H1 (cell line): ENCODE measurements around the gene COL25A1.

ENCODE experiments used
- BCL11A ChIP-seq, 2 experiments: IDR thresholded peaks; one replicate each; pipeline ENCODE4 v1.6.1; 2011; ENCODE audit warnings: low read depth in 2 of 2, low read length in 2 of 2, mild to moderate bottlenecking in 2 of 2
- EZH2 ChIP-seq: fragments of 200-600 bp; sonication (generic); IDR thresholded peaks from 2 replicates; pipeline ENCODE4 v1.7.1; 2012; ENCODE audit warnings: low read depth, mild to moderate bottlenecking, moderate library complexity, low read length, inconsistent platforms; ENCODE audit not compliant: severe bottlenecking
- GABPA ChIP-seq: IDR thresholded peaks from 2 replicates; pipeline ENCODE4 v1.6.1; 2011; ENCODE audit warnings: mild to moderate bottlenecking, low read length, moderate library complexity, borderline replicate concordance; ENCODE audit not compliant: insufficient read depth
- HDAC2 ChIP-seq, 2 experiments: fragments of 300-600 bp in 1 of 2; sonication (generic) in 1 of 2; IDR thresholded peaks; 2 replicates each; pipeline ENCODE4 v1.6.1; 2011 to 2012; ENCODE audit warnings: low read depth in 2 of 2, low read length in 2 of 2, mild to moderate bottlenecking in 2 of 2, moderate library complexity in 2 of 2, borderline replicate concordance in 1 of 2, inconsistent platforms in 1 of 2
- JUND ChIP-seq: IDR thresholded peaks from 2 replicates; pipeline ENCODE4 v1.6.1; 2011; ENCODE audit warnings: mild to moderate bottlenecking, improper control_type of control experiment, low read length
- MAFK ChIP-seq: IDR thresholded peaks from 2 replicates; pipeline ENCODE4 v1.6.1; 2012; ENCODE audit warnings: low read depth, mild to moderate bottlenecking, improper control_type of control experiment, low read length
- POLR2AphosphoS5 ChIP-seq: IDR thresholded peaks from 2 replicates; pipeline ENCODE4 v1.6.1; 2011; ENCODE audit warnings: low read depth, low read length
- RAD21 ChIP-seq, 2 experiments: IDR thresholded peaks in 1 of 2; conservative IDR thresholded peaks in 1 of 2; 2 replicates each; pipeline ENCODE4 v1.6.1; 2011; ENCODE audit warnings: low read depth in 2 of 2, low read length in 2 of 2, improper control_type of control experiment in 1 of 2, inconsistent platforms in 1 of 2, mild to moderate bottlenecking in 1 of 2, moderate library complexity in 1 of 2
- TBP ChIP-seq: IDR thresholded peaks from 2 replicates; pipeline ENCODE4 v1.6.1; 2011; ENCODE audit warnings: low read depth, low read length, improper control_type of control experiment
- YY1 ChIP-seq: IDR thresholded peaks from 2 replicates; pipeline ENCODE4 v1.6.1; 2011; ENCODE audit warnings: low read depth, mild to moderate bottlenecking, low read length
- TF ChIP-seq, protein P1 (sequence below), 3 experiments: IDR thresholded peaks; 1 replicate in 2 of 3; 2 replicates in 1 of 3; pipeline versions ENCODE4 v1.5.1 to v1.6.1; 2011; ENCODE audit warnings: low read length in 3 of 3, mild to moderate bottlenecking in 3 of 3, inconsistent platforms in 2 of 3, low read depth in 1 of 3, moderate library complexity in 1 of 3; ENCODE audit not compliant: insufficient read depth in 1 of 3; ENCODE audit errors: control extremely low read depth in 1 of 3
- TF ChIP-seq, protein P2 (sequence below): IDR thresholded peaks from 2 replicates; pipeline ENCODE4 v1.6.1; 2012; ENCODE audit warnings: low read length, inconsistent platforms
- TF ChIP-seq, protein P3 (sequence below): IDR thresholded peaks from 2 replicates; pipeline ENCODE4 v1.6.1; 2012; ENCODE audit warnings: inconsistent platforms

- TF ChIP-seq, protein P1, sequence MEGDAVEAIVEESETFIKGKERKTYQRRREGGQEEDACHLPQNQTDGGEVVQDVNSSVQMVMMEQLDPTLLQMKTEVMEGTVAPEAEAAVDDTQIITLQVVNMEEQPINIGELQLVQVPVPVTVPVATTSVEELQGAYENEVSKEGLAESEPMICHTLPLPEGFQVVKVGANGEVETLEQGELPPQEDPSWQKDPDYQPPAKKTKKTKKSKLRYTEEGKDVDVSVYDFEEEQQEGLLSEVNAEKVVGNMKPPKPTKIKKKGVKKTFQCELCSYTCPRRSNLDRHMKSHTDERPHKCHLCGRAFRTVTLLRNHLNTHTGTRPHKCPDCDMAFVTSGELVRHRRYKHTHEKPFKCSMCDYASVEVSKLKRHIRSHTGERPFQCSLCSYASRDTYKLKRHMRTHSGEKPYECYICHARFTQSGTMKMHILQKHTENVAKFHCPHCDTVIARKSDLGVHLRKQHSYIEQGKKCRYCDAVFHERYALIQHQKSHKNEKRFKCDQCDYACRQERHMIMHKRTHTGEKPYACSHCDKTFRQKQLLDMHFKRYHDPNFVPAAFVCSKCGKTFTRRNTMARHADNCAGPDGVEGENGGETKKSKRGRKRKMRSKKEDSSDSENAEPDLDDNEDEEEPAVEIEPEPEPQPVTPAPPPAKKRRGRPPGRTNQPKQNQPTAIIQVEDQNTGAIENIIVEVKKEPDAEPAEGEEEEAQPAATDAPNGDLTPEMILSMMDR (IDR thresholded peaks at IDR 0.05; ENCODE audit: control extremely low read depth in 1 of 3, insufficient read depth in 1 of 3, low read depth in 1 of 3, low read length in 3 of 3) = no peak
- TF ChIP-seq BCL11A (IDR thresholded peaks at IDR 0.05; ENCODE audit: low read depth in 2 of 2, low read length in 2 of 2) (no peak), YY1 (no peak), TBP (no peak), MAFK (no peak), EZH2 (no peak), GABPA (no peak), POLR2AphosphoS5 (no peak), JUND (no peak), RAD21 (IDR thresholded peaks at IDR 0.05 in 1 of 2, conservative IDR thresholded peaks at IDR 0.05 in 1 of 2; ENCODE audit: low read depth in 2 of 2, low read length in 2 of 2) (no peak), HDAC2 (IDR thresholded peaks at IDR 0.05; ENCODE audit: borderline replicate concordance in 1 of 2, low read depth in 2 of 2, low read length in 2 of 2) (no peak)
- TF ChIP-seq, protein P2, sequence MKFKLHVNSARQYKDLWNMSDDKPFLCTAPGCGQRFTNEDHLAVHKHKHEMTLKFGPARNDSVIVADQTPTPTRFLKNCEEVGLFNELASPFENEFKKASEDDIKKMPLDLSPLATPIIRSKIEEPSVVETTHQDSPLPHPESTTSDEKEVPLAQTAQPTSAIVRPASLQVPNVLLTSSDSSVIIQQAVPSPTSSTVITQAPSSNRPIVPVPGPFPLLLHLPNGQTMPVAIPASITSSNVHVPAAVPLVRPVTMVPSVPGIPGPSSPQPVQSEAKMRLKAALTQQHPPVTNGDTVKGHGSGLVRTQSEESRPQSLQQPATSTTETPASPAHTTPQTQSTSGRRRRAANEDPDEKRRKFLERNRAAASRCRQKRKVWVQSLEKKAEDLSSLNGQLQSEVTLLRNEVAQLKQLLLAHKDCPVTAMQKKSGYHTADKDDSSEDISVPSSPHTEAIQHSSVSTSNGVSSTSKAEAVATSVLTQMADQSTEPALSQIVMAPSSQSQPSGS = no peak
- TF ChIP-seq, protein P3, sequence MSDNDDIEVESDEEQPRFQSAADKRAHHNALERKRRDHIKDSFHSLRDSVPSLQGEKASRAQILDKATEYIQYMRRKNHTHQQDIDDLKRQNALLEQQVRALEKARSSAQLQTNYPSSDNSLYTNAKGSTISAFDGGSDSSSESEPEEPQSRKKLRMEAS = no peak
These were observed 276.9 kb downstream of the COL25A1 start for GRCh38 chr4:109025471-109026076.
